GM18511 (cell line): Measurements from ENCODE around the gene NSUN4.
"Not testable (repeated sequence)": the region's sequence is repeated elsewhere in the genome, so short reads cannot be mapped to it uniquely, and the experiment has no call there.

Experiments
- ATAC-seq: cut with Tn5 transposase; IDR thresholded peaks from one replicate; pipeline ENCODE4 v1.9.1; 2021; ENCODE audit warnings: mild to moderate bottlenecking, moderate library complexity; ENCODE audit not compliant: unreplicated experiment

Gene NSUN4

GRCh38 chr1:46340404-46341221 is at the start of gene NSUN4:
NSUN4 (plus strand) TSS chr1:46340807; CDS start chr1:46340827, 20 bp downstream.
- peak; percentile 86 for ATAC-seq

GRCh38 chr1:46295306-46295705 is 45.3 kb upstream of the NSUN4 start:
- no peak for ATAC-seq

GRCh38 chr1:46298387-46298786 is 42.2 kb upstream of the NSUN4 start:
- ATAC-seq: no peak

- no peak for ATAC-seq
These were observed 39.8 kb upstream of the NSUN4 start for GRCh38 chr1:46300673-46301405.

GRCh38 chr1:46301406-46301807 is 39.2 kb upstream of the NSUN4 start:
- no peak for ATAC-seq

GRCh38 chr1:46301808-46302640 is 38.6 kb upstream of the NSUN4 start:
- peak; percentile 33 for ATAC-seq

GRCh38 chr1:46302641-46303037 is 38.0 kb upstream of the NSUN4 start:
- peak; percentile 4 for ATAC-seq

- ATAC-seq: peak; percentile 79
These were observed 37.4 kb upstream of the NSUN4 start, which contains the start of the genes LRRC41 and UQCRH for GRCh38 chr1:46303038-46303871. LRRC41 (minus strand) TSS chr1:46303616; CDS start chr1:46303322, 294 bp downstream. UQCRH (plus strand) TSS chr1:46303698; CDS start chr1:46303767, 69 bp downstream.

- ATAC-seq: no peak
These were observed 36.7 kb upstream of the NSUN4 start for GRCh38 chr1:46303872-46304326.

GRCh38 chr1:46306159-46306530 is 34.5 kb upstream of the NSUN4 start:
- no peak for ATAC-seq

GRCh38 chr1:46309401-46310159 is 31.0 kb upstream of the NSUN4 start:
- no peak for ATAC-seq

GRCh38 chr1:46310321-46310720 is 30.3 kb upstream of the NSUN4 start:
- no peak for ATAC-seq

- no peak for ATAC-seq
These were observed 24.8 kb upstream of the NSUN4 start for GRCh38 chr1:46315669-46316403.

- no peak for ATAC-seq
These were observed 23.3 kb upstream of the NSUN4 start for GRCh38 chr1:46317323-46317722.

GRCh38 chr1:46319301-46319700 is 21.3 kb upstream of the NSUN4 start:
- not testable (repeated sequence) for ATAC-seq

GRCh38 chr1:46319960-46320914 is 20.4 kb upstream of the NSUN4 start:
- not testable (repeated sequence) for ATAC-seq

- not testable (repeated sequence) for ATAC-seq
These were observed 18.4 kb upstream of the NSUN4 start for GRCh38 chr1:46322191-46322590.
